ENCODE measurements around the gene AASDH. TPM values are rescaled to one million over a fixed set of nuclear protein-coding genes. Genes with fewer than 3 reads are reported as not detected.

AASDH gene
- polyA plus RNA-seq, 1 of the 3 experiments (the other 2 are of a cell fraction): 4.4 TPM

GRCh38 chr4:56356650-56357049 lies 30.6 kb downstream of the AASDH start:
- no peak for DNase-seq
- Histone ChIP-seq H3K4me3 (ENCODE audit: low read depth in 2 of 2, low read length in 1 of 2) (no peak overlapping the region), H3K9me2 (no peaks in the 10 kb centered on the region), H3F3A (replicated peaks; ENCODE audit: insufficient read depth) (no peaks in the 10 kb centered on the region), H2AFZ (ENCODE audit: low read depth) (no peak overlapping the region), H3K9me3 (no peaks in the 10 kb centered on the region), H3K36me3 (replicated peaks in 1 of 2; ENCODE audit: control insufficient read depth in 1 of 2, insufficient read depth in 2 of 2, low read length in 1 of 2) (peaks cover 15 to 42% of the 10 kb centered on the region in 2 experiments), H3K4me2 (no peak overlapping the region), H4K20me1 (ENCODE audit: insufficient read depth) (no peaks in the 10 kb centered on the region), H3K27ac (ENCODE audit: low read depth in 2 of 2, low read length in 1 of 2) (no peak overlapping the region), H3K9ac (no peak overlapping the region), H3K4me1 (ENCODE audit: control insufficient read depth in 1 of 2, insufficient read depth in 2 of 2, low read depth in 1 of 2, low read length in 1 of 2) (no peaks in the 10 kb centered on the region), H3K27me3 (ENCODE audit: insufficient read depth) (no peaks in the 10 kb centered on the region), H3K79me2 (ENCODE audit: insufficient read depth) (no peaks in the 10 kb centered on the region)
- TF ChIP-seq FOXM1 (IDR thresholded peaks at IDR 0.05; ENCODE audit: low read depth) (no peak), POLR2AphosphoS5 (IDR thresholded peaks at IDR 0.05; ENCODE audit: low read depth, low read length) (no peak), TEAD4 (IDR thresholded peaks at IDR 0.05; ENCODE audit: borderline replicate concordance, insufficient read depth) (no peak), ELF1 (IDR thresholded peaks at IDR 0.05) (no peak)
- 97% methylated on average over 9 of the region's 9 CpGs for WGBS (ENCODE audit: low lambda C conversion rate)
- ChIA-PET POLR2A (no interaction called here), CTCF (interaction anchor here (0.6 kb wide), 1 partner anchor 391 kb away, joined by 3 read pairs; no protein-coding TSS in a partner anchor)

GRCh38 chr4:56348576-56348975 lies 38.7 kb downstream of the AASDH start:
- no peak overlapping the region for H3K9ac ChIP-seq
- POLR2A ChIA-PET: interaction anchor here (0.6 kb wide), 1 partner anchor 115 kb away, joined by 3 read pairs; no protein-coding TSS in a partner anchor

More at GRCh38 chr4:56348576-56348975, 38.7 kb downstream of the AASDH start:
- Histone ChIP-seq H3K79me2 (ENCODE audit: insufficient read depth) (no peaks in the 10 kb centered on the region), H2AFZ (ENCODE audit: low read depth) (no peak overlapping the region), H3K27me3 (ENCODE audit: insufficient read depth) (no peaks in the 10 kb centered on the region), H3K36me3 (replicated peaks in 1 of 2; ENCODE audit: control insufficient read depth in 1 of 2, insufficient read depth in 2 of 2, low read length in 1 of 2) (peaks cover 3 to 27% of the 10 kb centered on the region in 2 experiments), H4K20me1 (ENCODE audit: insufficient read depth) (no peaks in the 10 kb centered on the region), H3K9me2 (no peaks in the 10 kb centered on the region), H3K9me3 (no peaks in the 10 kb centered on the region), H3K4me1 (ENCODE audit: control insufficient read depth in 1 of 2, insufficient read depth in 2 of 2, low read depth in 1 of 2, low read length in 1 of 2) (no peaks in the 10 kb centered on the region), H3F3A (replicated peaks; ENCODE audit: insufficient read depth) (peaks cover 3% of the 10 kb centered on the region), H3K4me3 (ENCODE audit: low read depth in 2 of 2, low read length in 1 of 2) (no peak overlapping the region), H3K4me2 (no peak overlapping the region), H3K27ac (ENCODE audit: low read depth in 2 of 2, low read length in 1 of 2) (no peak overlapping the region)
- CTCF ChIA-PET: no interaction called here
- whole genome bisulfite sequencing (ENCODE audit: low lambda C conversion rate): 91% methylated on average over 3 of the region's 3 CpGs
- TF ChIP-seq GATA2 (CRISPR knock-in tag; IDR thresholded peaks at IDR 0.05): no peak
- no peak for TF ChIP-seq SIN3A (IDR thresholded peaks at IDR 0.05; ENCODE audit: borderline replicate concordance, low read depth, low read length)
- no peak for TF ChIP-seq MXI1 (IDR thresholded peaks at IDR 0.05; ENCODE audit: low read depth, low read length)
- TF ChIP-seq NFIC (IDR thresholded peaks at IDR 0.05; ENCODE audit: borderline replicate concordance): no peak
- no peak for TF ChIP-seq JUND (IDR thresholded peaks at IDR 0.05)
- no peak for TF ChIP-seq FOSL2 (IDR thresholded peaks at IDR 0.05; ENCODE audit: borderline replicate concordance, low read depth)
- no peak for TF ChIP-seq MEF2A (IDR thresholded peaks at IDR 0.05; ENCODE audit: borderline replicate concordance, low read depth)
- no peak for TF ChIP-seq USF1 (IDR thresholded peaks at IDR 0.05; ENCODE audit: borderline replicate concordance, low read depth)
- no peak for TF ChIP-seq RFX5 (IDR thresholded peaks at IDR 0.05; ENCODE audit: low read length)
- no peak for TF ChIP-seq POLR2AphosphoS5 (IDR thresholded peaks at IDR 0.05; ENCODE audit: low read depth, low read length)
- no peak for TF ChIP-seq SMC3 (IDR thresholded peaks at IDR 0.05; ENCODE audit: low read depth, low read length)
- no peak for TF ChIP-seq CHD2 (IDR thresholded peaks at IDR 0.05; ENCODE audit: low read length, partially characterized antibody)
- no peak for TF ChIP-seq ELF1 (IDR thresholded peaks at IDR 0.05)
- TF ChIP-seq PBX3 (IDR thresholded peaks at IDR 0.05): no peak
- TF ChIP-seq USF2 (IDR thresholded peaks at IDR 0.05; ENCODE audit: borderline replicate concordance, low read depth, low read length): no peak
- no peak for TF ChIP-seq EZH2phosphoT487 (IDR thresholded peaks at IDR 0.05; ENCODE audit: borderline replicate concordance, low read depth)
- TF ChIP-seq FOXJ3 (CRISPR knock-in tag; IDR thresholded peaks at IDR 0.05): no peak
- TF ChIP-seq EP300 (IDR thresholded peaks at IDR 0.05; ENCODE audit: borderline replicate concordance in 1 of 2, low read depth in 1 of 2, low read length in 1 of 2): no peak
- no peak for TF ChIP-seq NRF1 (IDR thresholded peaks at IDR 0.05; ENCODE audit: low read depth, low read length)
- no peak for DNase-seq
